HepG2 (cell line): ENCODE measurements around the gene CCT5. TPM values are rescaled to one million over a fixed set of nuclear protein-coding genes. Genes with fewer than 3 reads are reported as not detected.

Experiments
- ADNP ChIP-seq: sonication (generic); formaldehyde crosslinking; IDR thresholded peaks from 2 replicates; pipeline ENCODE4 v1.4.0; 2020; ENCODE audit warnings: missing genetic modification reagents
- ARID2 ChIP-seq: sonication (generic); formaldehyde crosslinking; IDR thresholded peaks from 2 replicates; pipeline ENCODE4 v1.8.1; 2022; ENCODE audit warnings: mild to moderate bottlenecking, missing genetic modification reagents, borderline replicate concordance
- ATF3 ChIP-seq: sonication (generic); formaldehyde crosslinking; IDR thresholded peaks from 2 replicates; pipeline ENCODE4 v1.4.0; 2020; ENCODE audit warnings: missing genetic modification reagents
- FLYWCH1 ChIP-seq: sonication (generic); formaldehyde crosslinking; IDR thresholded peaks from 2 replicates; pipeline ENCODE4 v1.8.1; 2023; ENCODE audit warnings: mild to moderate bottlenecking, missing genetic modification reagents
- FOSL1 ChIP-seq: sonication (generic); formaldehyde crosslinking; IDR thresholded peaks from 2 replicates; pipeline ENCODE4 v1.9.0; 2021; ENCODE audit warnings: missing genetic modification reagents, borderline replicate concordance
- FOXO4 ChIP-seq: sonication (generic); formaldehyde crosslinking; conservative IDR thresholded peaks from 2 replicates; pipeline ENCODE4 v1.8.1; 2023; ENCODE audit warnings: missing genetic modification reagents
- HMGXB3 ChIP-seq: sonication (generic); formaldehyde crosslinking; IDR thresholded peaks from 2 replicates; pipeline ENCODE4 v1.4.0; 2020; ENCODE audit warnings: missing genetic modification reagents, borderline replicate concordance
- MBNL3 ChIP-seq: fragments of 250-450 bp; sonication (Bioruptor Pico); conservative IDR thresholded peaks from 2 replicates; pipeline ENCODE4 v1.8.0; 2022; ENCODE audit warnings: mild to moderate bottlenecking, inconsistent platforms
- PHF8 ChIP-seq: sonication (generic); formaldehyde crosslinking; IDR thresholded peaks from 2 replicates; pipeline ENCODE4 v1.5.0; 2020; ENCODE audit warnings: missing genetic modification reagents
- RFX3 ChIP-seq: IDR thresholded peaks from 2 replicates; pipeline ENCODE4 v1.6.1; 2016; ENCODE audit warnings: missing biosample characterization, missing genetic modification reagents
- SNAPC5 ChIP-seq: sonication (generic); formaldehyde crosslinking; IDR thresholded peaks from 2 replicates; pipeline ENCODE4 v1.8.1; 2023; ENCODE audit warnings: mild to moderate bottlenecking, missing genetic modification reagents, borderline replicate concordance
- ZBTB10 ChIP-seq: sonication (generic); formaldehyde crosslinking; IDR thresholded peaks from 2 replicates; pipeline ENCODE4 v1.4.0; 2020; ENCODE audit warnings: missing genetic modification reagents, borderline replicate concordance
- ZBTB25 ChIP-seq: IDR thresholded peaks from 2 replicates; pipeline ENCODE4 v1.6.1; 2018; ENCODE audit warnings: missing genetic modification reagents
- ZNF17 ChIP-seq: sonication (generic); formaldehyde crosslinking; IDR thresholded peaks from 2 replicates; pipeline ENCODE4 v1.5.0; 2020; ENCODE audit warnings: mild to moderate bottlenecking, missing genetic modification reagents
- ZNF788 ChIP-seq: sonication (generic); formaldehyde crosslinking; IDR thresholded peaks from 2 replicates; pipeline ENCODE4 v1.5.0; 2020; ENCODE audit warnings: mild to moderate bottlenecking, missing genetic modification reagents, borderline replicate concordance
- ZNF850 ChIP-seq: sonication (generic); formaldehyde crosslinking; conservative IDR thresholded peaks from 2 replicates; pipeline ENCODE4 v1.9.0; 2021; ENCODE audit warnings: mild to moderate bottlenecking, missing genetic modification reagents
- polyA plus RNA-seq, 8 experiments: library from polyadenylated mRNA; depleted of rRNA in 3 of 8; stranded (reverse) in 7 of 8; unstranded in 1 of 8; fragments of >200 nt; fragmentation: Illumina TruSeq in 4 of 8; extraction: Trizol in 4 of 8; gene quantifications; 2 replicates each; pipeline versions ENCODE4 v1.2.1 to v1.2.3, GENCODE V29; 2011 to 2016; ENCODE audit warnings: low read depth in 4 of 8, missing spikeins in 1 of 8, mixed read lengths in 1 of 8; ENCODE audit not compliant: insufficient read depth in 1 of 8
- total RNA-seq, 5 experiments: library from RNA; depleted of rRNA; stranded (reverse); fragments of >200 nt; fragmentation: Illumina TruSeq; extraction: Trizol; gene quantifications; 2 replicates each; pipeline ENCODE4 v1.2.3, GENCODE V29; 2016; ENCODE audit warnings: low read depth in 1 of 5

CCT5 gene
- total and polyA plus RNA-seq, 2 of the 13 experiments (the other 11 are each of a cell fraction or from before 2014, with no cell fraction given): 319 to 708 TPM

- TF ChIP-seq ZBTB10 (CRISPR knock-in tag): no peak
- no peak for TF ChIP-seq SNAPC5
- no peak for TF ChIP-seq ZNF17 (CRISPR knock-in tag)
- TF ChIP-seq HMGXB3: peak; percentile 65
- 0 out of 2 replicates have a peak, but pooled peaks have one; percentile 15 for TF ChIP-seq ARID2 (CRISPR knock-in tag)
- no peak for TF ChIP-seq FOXO4
- no peak for TF ChIP-seq ZNF850
- no peak for TF ChIP-seq ATF3 (CRISPR knock-in tag)
- no peak for TF ChIP-seq FOSL1 (CRISPR knock-in tag)
- TF ChIP-seq ZNF788 (CRISPR knock-in tag): no peak
- TF ChIP-seq MBNL3: no peak
- peak; percentile 69 for TF ChIP-seq ZBTB25
- no peak for TF ChIP-seq FLYWCH1
- no peak for TF ChIP-seq RFX3 (CRISPR knock-in tag)
- TF ChIP-seq ADNP (CRISPR knock-in tag): no peak
- TF ChIP-seq PHF8 (CRISPR knock-in tag): peak; percentile 86
Observed at GRCh38 chr5:10249948-10250805, at the start of gene CCT5 (continued).
